ENCODE data around the gene NOL8.

NOL8 gene

GRCh38 chr9:92325269-92325990, at the start of gene NOL8, which contains the start of gene CENPP:
Gene NOL8 (minus strand): TSS chr9:92325350. CDS start chr9:92324161, 1,189 bp downstream.
Gene CENPP (plus strand): TSS chr9:92325953.
- H3K4me3 ChIP-seq (ENCODE audit: low read depth, low read length), result peak within 1 kb of the TSS; percentile 93

GRCh38 chr9:92373167-92373566, 48.0 kb upstream of the NOL8 start:
- H3K4me3 ChIP-seq (ENCODE audit: low read depth, low read length), result no peak overlapping the region

GRCh38 chr9:92369075-92369474, 43.9 kb upstream of the NOL8 start:
- no peak overlapping the region for H3K4me3 ChIP-seq (ENCODE audit: low read depth, low read length)

GRCh38 chr9:92360083-92360482, 34.9 kb upstream of the NOL8 start:
- no peak overlapping the region for H3K4me3 ChIP-seq (ENCODE audit: low read depth, low read length)

GRCh38 chr9:92359394-92359995, 34.3 kb upstream of the NOL8 start:
- H3K4me3 ChIP-seq (ENCODE audit: low read depth, low read length), result no peak overlapping the region

- no peak overlapping the region for H3K4me3 ChIP-seq (ENCODE audit: low read depth, low read length)
Measured at GRCh38 chr9:92353051-92353450, 27.9 kb upstream of the NOL8 start.

GRCh38 chr9:92350740-92351133, 25.6 kb upstream of the NOL8 start:
- H3K4me3 ChIP-seq (ENCODE audit: low read depth, low read length), result no peak overlapping the region

- no peak overlapping the region for H3K4me3 ChIP-seq (ENCODE audit: low read depth, low read length)
Measured at GRCh38 chr9:92349771-92350739, 24.9 kb upstream of the NOL8 start.

GRCh38 chr9:92345582-92345981, 20.4 kb upstream of the NOL8 start:
- H3K4me3 ChIP-seq (ENCODE audit: low read depth, low read length), result no peak overlapping the region

GRCh38 chr9:92342825-92343488, 17.8 kb upstream of the NOL8 start:
- H3K4me3 ChIP-seq (ENCODE audit: low read depth, low read length), result no peak overlapping the region

GRCh38 chr9:92341578-92341977, 16.4 kb upstream of the NOL8 start:
- no peak overlapping the region for H3K4me3 ChIP-seq (ENCODE audit: low read depth, low read length)

GRCh38 chr9:92333282-92333634, 8.1 kb upstream of the NOL8 start:
- no peak overlapping the region for H3K4me3 ChIP-seq (ENCODE audit: low read depth, low read length)

- H3K4me3 ChIP-seq (ENCODE audit: low read depth, low read length), result no peak overlapping the region
Measured at GRCh38 chr9:92332577-92333281, 7.6 kb upstream of the NOL8 start.

- H3K4me3 ChIP-seq (ENCODE audit: low read depth, low read length), result no peak overlapping the region
Measured at GRCh38 chr9:92328225-92328624, 3.1 kb upstream of the NOL8 start.

- no peak overlapping the region for H3K4me3 ChIP-seq (ENCODE audit: low read depth, low read length)
Measured at GRCh38 chr9:92327283-92327850, 2.2 kb upstream of the NOL8 start.

GRCh38 chr9:92325991-92326500, 896 bp upstream of the NOL8 start:
- H3K4me3 ChIP-seq (ENCODE audit: low read depth, low read length), result peak overlapping the region; percentile 93

- peak overlapping the region; percentile 93 for H3K4me3 ChIP-seq (ENCODE audit: low read depth, low read length)
Measured at GRCh38 chr9:92324889-92325268, 271 bp downstream of the NOL8 start.

GRCh38 chr9:92324431-92324830, 719 bp downstream of the NOL8 start:
- peak overlapping the region; percentile 93 for H3K4me3 ChIP-seq (ENCODE audit: low read depth, low read length)

GRCh38 chr9:92315456-92315855, 9.7 kb downstream of the NOL8 start:
- no peak overlapping the region for H3K4me3 ChIP-seq (ENCODE audit: low read depth, low read length)

GRCh38 chr9:92313624-92314012, 11.5 kb downstream of the NOL8 start:
- no peak overlapping the region for H3K4me3 ChIP-seq (ENCODE audit: low read depth, low read length)
